Kidney epithelial cell (primary cell): Measurements from ENCODE around the gene LIPA. TPM values are rescaled to one million over a fixed set of nuclear protein-coding genes. Genes with fewer than 3 reads are reported as not detected.
"Not testable (repeated sequence)": the region's sequence is repeated elsewhere in the genome, so short reads cannot be mapped to it uniquely, and the experiment has no call there.

ENCODE experiments used
- DNase-seq: peaks from one replicate; pipeline ENCODE4 v3.0.0-alpha.2; 2010; ENCODE audit warnings: low read depth
- H3K27me3 ChIP-seq: 2 replicates; pipeline ENCODE4 v1.6.0; 2011; ENCODE audit warnings: low read length; ENCODE audit not compliant: control insufficient read depth, insufficient read depth
- H3K36me3 ChIP-seq: 2 replicates; pipeline ENCODE4 v1.5.1; 2011; ENCODE audit warnings: low read length; ENCODE audit not compliant: control insufficient read depth, insufficient read depth
- H3K4me3 ChIP-seq: 2 replicates; pipeline ENCODE4 v1.5.1; 2011; ENCODE audit warnings: low read depth, mild to moderate bottlenecking, control low read depth, low read length
- CTCF ChIP-seq: IDR thresholded peaks from 2 replicates; pipeline ENCODE4 v1.5.1; 2011; ENCODE audit warnings: mild to moderate bottlenecking, moderate library complexity, low read length, control low read depth, inconsistent platforms; ENCODE audit not compliant: insufficient read depth, poor library complexity, severe bottlenecking
- total RNA-seq: library from RNA; depleted of rRNA; stranded (reverse); fragments of >200 nt; gene quantifications from 2 replicates; pipeline ENCODE4 v1.2.3, GENCODE V29; 2015

LIPA gene
- total RNA-seq, 1 donor from 2014 or later: 67.6 TPM

GRCh38 chr10:89202033-89202425 lies 49.5 kb downstream of the LIPA start:
- Histone ChIP-seq H3K36me3 (no peaks in the 10 kb centered on the region), H3K27me3 (peaks cover 7% of the 10 kb centered on the region), H3K4me3 (no peak overlapping the region)
- no peak for DNase-seq
- no peak for TF ChIP-seq CTCF

- Histone ChIP-seq H3K4me3 (no peak overlapping the region), H3K27me3 (peaks cover 3% of the 10 kb centered on the region), H3K36me3 (no peaks in the 10 kb centered on the region)
- DNase-seq: no peak
- no peak for TF ChIP-seq CTCF
Observed at GRCh38 chr10:89201345-89202032, 50.1 kb downstream of the LIPA start.

GRCh38 chr10:89197473-89197872 lies 54.1 kb downstream of the LIPA start:
- Histone ChIP-seq H3K36me3 (no peaks in the 10 kb centered on the region), H3K27me3 (no peaks in the 10 kb centered on the region), H3K4me3 (no peak overlapping the region)
- no peak for TF ChIP-seq CTCF
- no peak for DNase-seq

GRCh38 chr10:89191301-89191700 lies 60.3 kb downstream of the LIPA start:
- not testable (repeated sequence) for H3K36me3 ChIP-seq, H3K4me3 ChIP-seq, DNase-seq, H3K27me3 ChIP-seq

- Histone ChIP-seq H3K36me3 (no peaks in the 10 kb centered on the region), H3K27me3 (no peaks in the 10 kb centered on the region), H3K4me3 (no peak overlapping the region)
- TF ChIP-seq CTCF: no peak
- DNase-seq: no peak
Observed at GRCh38 chr10:89189211-89189734, 62.3 kb downstream of the LIPA start.

GRCh38 chr10:89185658-89186057 lies 65.9 kb downstream of the LIPA start:
- no peak for DNase-seq
- no peak for TF ChIP-seq CTCF
- no peak overlapping the region for H3K4me3 ChIP-seq
- H3K36me3 ChIP-seq: no peaks in the 10 kb centered on the region
- no peaks in the 10 kb centered on the region for H3K27me3 ChIP-seq
